Right renal cortex interstitium (tissue), 3 donors: Measurements from ENCODE around the gene VPS26B. TPM values are rescaled to one million over a fixed set of nuclear protein-coding genes. Genes with fewer than 3 reads are reported as not detected.

ENCODE experiments used
- DNase-seq, 3 donors: peaks; one replicate each; pipeline ENCODE4 v3.0.0-alpha.2; 2013; ENCODE audit warnings: low read depth in 3 of 3, low spot score in 2 of 3
- polyA plus RNA-seq, 3 donors: library from polyadenylated mRNA; unstranded; fragments of 120-200 nt; gene quantifications; one replicate each; pipeline ENCODE4 v1.2.1, GENCODE V29; 2013; ENCODE audit not compliant: insufficient read length in 3 of 3

Gene VPS26B
- polyA plus RNA-seq, 3 donors, result 44.4 to 47.8 (median 45.3) TPM

DNA sequence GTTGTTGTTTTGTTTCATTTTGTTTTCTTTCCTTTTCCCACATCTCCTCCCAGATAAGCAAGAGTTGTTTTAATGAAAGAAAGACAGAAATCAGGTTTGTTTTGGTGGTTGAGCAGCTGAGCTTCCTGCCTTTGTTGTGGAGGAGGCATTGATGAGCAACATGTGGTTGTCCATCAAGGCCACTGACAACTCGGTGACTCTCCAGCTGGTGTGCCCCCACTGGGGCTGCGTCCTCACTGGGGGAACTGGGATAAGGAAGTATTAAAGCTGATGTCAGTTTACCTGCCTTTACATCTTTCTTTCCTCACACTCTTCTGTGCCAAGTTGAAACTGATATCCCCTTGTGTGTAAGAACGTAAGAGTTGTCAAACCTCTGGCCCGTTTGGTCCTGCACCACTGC is 5.9 kb downstream of the VPS26B start:
- no peak for DNase-seq

DNA sequence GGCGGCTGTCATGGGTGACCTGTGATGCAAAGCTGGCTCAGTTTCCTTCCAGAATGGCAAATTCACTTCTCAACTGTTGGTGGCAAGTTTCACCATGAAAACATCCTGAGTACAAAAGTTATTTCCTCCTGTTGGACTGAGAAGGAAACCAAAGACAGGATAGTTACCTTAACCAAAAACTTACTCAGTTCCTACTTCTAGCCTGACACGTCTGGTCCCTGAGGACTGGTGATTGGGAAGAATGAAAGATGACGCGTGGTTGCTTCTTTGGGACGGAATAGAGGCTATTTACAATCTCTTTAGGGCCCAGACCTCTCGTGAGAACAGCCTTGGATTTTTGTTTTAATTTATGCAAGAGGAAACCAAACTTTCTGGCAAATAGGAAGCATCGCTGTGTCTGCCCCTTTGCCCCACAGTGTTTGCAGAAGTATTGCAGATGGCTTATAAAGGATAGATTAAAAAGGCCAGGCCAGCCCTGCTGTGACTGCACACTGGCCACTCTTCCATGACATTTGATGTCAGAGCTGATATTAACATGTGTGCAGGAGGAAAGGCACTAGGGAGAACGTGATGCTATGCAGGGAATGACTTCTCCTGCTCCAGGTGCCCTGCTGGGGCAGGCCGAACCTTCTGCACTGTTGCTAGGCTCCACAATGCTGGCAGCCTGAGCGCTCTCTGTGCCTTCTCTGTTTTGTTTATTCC is 7.6 kb downstream of the VPS26B start:
- DNase-seq, result no peak

DNA sequence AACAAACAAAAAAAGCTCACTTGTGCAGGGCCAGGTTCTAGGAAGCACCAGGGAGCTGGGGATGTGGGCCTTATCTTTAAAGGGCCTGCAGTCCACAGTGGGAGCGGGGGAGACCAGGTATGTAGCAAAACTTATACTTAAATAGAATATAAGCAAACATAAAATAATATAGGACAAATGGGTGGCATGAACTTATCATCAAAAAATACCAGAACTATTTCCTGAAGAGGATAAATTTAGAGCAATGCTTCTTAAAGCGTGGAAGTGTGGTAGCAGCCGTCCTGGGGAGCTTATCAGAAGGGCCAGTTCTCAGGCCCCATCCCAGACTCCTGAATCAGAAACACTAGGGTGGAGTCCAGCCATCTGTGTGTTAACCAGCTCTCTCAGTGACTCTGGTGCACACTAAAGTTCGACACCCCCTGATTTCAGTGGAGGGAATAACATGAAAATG is 9.3 kb downstream of the VPS26B start:
- no peak for DNase-seq

DNA sequence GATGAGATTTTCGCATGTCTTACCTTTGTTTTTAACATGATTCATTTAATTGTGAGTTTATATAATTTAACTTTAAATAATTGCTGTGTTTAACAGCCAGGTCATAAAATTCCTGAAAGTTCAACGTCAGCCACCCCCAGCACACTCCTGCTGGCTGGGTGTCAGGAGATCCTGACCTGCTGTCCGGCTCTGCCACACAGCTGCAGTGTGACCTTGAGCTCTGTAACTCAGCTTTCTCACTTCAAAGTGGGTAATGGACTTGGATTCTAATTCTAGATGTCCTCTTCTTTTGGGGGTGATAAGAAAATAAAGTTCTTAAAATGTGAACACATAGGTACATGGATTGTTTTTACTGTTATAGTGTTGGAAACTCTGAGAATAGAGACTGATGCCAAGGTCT is 10.9 kb downstream of the VPS26B start:
- DNase-seq, result no peak

DNA sequence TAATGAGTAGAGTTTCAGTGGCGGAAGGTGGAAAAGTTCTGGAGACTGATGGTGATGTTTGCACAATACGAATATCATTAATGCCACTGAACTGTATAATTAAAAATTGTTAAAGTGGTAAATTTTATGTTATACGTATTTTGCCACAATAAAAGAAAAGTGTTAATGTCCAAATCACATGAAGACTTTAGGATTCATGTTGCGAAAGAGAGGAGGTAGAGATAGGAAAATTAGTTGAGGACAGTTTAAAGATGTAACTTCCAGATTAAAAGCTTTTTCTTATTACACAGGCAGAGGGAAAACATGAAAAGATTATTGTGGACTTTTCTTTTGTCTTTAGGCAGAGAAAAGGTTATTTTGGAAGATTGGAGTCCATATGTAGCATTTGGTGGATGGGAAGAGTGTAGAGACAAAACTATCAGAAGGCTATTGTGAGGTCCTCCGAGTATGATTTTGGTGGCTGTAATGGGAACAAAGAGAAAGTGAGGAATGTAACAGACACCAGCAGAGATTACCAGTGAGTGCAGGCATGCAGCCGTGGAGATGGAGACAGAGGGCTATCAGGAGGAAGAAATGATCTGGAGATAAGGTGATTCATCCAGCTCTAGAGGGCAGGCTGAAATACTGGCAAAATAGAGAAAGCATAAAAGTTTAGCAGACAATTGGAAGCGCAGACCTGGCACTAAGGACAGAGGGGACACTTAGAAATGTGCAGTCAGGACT is 12.5 kb downstream of the VPS26B start:
- no peak for DNase-seq

DNA sequence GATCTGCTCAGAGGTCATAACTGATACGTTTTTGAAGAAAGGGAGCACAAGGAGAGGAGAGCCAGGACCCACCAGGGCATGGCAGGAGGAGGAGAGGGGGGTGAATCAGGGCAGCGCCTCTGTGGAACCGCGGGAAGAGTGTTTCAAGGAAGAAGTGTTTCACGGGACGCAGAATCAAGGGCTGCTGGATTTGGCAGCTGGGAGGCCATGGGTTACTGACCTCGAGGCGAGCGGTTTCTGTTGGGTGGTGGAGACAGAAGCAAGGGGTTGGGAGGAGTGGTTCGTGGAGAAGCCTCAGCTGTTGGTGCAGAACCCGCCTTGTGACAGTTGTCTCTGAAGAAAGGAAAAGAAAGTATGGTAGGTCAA is 13.1 kb downstream of the VPS26B start:
- no peak for DNase-seq

DNA sequence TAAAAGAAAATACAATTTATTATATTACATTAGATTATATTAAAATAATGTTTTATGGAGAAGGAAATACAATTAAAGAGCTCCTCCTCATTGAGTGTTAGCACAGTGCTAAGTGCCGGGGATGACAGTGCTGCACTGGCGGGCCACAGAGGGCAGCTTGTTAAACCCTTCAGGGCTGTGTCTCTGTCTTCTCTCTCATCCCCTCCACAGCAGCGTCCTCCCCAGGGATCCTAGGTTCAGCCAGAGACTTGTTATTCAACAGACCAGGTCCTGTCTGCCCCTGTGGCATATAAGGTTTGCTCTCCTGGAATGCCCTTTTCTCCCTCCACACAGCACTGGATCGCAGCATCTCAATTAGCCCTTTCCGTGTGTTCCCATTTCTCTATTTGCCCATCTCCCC is 14.5 kb downstream of the VPS26B start:
- no peak for DNase-seq

DNA sequence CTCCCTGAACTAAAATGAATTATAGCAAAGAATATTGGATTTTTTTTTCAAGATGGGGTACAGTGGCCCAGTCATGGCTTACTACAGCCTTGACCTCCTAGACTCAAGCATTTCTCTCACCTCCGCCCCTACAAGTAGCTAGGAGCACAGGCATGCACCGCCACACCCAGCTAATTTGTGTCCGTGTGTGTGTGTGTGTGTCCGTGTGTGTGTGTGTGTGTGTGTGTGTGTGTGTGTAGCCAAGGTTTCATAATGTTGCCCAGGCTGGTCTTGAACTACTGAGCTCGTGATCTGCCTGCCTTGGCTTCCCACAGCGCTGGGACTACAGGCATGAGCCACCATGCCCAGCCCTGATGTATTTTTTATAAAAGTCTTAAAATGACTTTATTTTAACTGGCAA is 16.1 kb downstream of the VPS26B start:
- no peak for DNase-seq

DNA sequence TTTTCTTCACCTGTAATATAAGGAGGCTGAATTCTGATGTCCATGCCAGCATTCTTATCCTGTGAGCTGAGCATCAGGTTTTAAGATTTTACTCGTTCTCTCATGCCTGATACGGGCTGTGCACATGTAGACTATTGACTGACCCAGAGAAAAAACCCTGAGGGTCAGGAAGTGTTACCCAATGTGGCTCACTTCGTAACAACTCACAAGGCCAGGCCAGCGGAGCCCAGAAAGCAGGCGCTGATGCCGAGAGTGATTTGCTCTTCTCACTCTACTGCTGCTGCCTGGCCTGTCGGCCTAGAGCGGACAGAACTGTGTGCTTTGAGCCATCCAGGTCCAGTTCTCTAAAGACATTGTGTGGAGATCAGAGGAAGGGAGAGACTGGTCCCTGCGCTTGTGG is 17.9 kb downstream of the VPS26B start:
- no peak for DNase-seq

DNA sequence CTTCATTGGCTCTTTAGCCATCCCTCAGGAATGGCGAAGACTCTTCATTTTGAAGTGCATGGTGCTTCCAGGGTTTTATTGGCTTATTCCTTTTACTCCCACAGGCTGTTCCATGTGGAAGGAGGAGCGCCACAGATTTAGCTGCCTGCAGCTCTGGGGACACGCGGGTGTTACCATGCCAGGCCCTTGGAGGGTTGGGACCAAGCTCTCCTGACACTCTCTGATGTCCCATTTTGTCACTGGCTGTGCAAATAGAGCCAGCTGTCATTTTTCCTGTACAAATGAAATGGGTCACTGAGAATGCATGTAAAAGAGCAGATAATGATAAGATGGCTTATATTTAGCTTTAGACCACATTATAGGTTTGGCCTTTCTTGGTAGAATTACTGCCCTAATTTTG is 19.4 kb downstream of the VPS26B start:
- no peak for DNase-seq

DNA sequence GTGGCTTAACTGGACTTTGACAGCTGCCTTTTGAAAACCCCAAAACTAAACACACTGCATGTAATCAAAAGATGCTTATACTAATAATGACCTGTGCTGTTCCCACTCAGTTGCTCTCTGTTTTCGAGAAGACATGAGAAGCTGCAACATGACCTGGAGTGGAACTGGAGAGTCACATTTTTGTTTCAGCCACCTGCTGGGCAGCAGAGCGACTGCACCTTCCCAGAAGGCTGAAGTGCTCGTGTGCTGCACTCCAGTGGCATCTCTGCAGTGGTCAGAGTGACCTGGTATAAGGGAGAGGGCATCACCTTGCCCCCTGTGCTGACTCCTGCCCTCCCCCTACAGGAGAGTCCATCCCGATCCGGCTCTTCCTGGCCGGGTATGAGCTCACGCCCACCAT is 20.1 kb downstream of the VPS26B start:
- DNase-seq, result no peak

DNA sequence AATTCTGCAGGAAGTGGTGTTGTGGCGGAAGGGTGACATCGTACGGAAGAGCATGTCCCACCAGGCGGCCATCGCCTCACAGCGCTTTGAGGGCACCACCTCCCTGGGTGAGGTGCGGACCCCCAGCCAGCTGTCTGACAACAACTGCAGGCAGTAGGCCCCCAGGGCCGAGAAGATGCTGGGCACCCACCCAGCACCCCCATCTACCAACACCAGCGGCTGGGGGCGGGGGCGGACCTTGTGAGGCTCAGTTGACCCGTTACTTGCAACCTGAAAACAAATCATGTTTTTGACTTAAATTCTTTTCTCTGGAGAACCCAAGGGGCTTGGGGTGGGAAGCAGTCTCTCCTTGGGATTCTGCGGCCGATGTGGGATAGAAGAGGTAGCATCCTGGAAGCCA is 21.0 kb downstream of the VPS26B start:
- no peak for DNase-seq

DNA sequence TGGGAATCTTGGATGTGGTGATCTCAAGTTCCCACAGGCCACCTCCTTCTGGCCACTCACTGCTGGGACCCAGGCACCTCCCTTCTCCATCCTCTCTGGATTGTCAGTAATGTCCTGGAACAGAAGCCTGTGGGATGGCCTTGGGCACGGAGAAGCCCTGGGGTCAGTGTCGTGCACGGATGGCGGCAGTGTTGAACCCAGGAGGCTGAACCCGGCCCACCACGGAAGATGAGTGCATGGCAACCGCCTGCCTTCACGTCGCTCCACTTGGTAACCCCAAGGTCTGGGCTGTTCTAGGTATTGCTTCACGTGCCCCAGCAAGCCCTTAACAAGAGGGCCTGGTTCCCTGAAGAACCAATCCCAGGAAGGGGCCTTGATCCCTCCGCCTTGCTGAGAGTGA is 21.6 kb downstream of the VPS26B start:
- no peak for DNase-seq

DNA sequence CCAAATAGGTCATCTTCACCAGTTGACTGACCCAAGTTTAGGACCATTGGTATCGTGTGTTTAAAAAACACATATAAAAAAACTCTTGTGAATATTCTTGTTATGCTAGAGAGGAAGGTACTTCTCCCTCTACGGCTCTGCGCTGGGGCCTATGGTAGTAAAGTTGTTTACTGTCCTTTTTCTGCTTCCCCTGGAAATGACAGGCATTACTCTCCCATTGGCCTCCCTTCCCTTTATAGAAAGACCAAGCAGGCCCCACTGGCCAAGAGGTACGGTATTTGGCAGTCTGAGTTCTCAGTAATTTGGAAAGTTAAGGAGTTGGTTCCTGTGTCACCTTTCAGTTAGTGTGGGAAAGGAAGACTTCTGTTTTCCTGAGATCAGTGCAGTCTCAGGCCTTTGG is 22.2 kb downstream of the VPS26B start:
- DNase-seq, result no peak

DNA sequence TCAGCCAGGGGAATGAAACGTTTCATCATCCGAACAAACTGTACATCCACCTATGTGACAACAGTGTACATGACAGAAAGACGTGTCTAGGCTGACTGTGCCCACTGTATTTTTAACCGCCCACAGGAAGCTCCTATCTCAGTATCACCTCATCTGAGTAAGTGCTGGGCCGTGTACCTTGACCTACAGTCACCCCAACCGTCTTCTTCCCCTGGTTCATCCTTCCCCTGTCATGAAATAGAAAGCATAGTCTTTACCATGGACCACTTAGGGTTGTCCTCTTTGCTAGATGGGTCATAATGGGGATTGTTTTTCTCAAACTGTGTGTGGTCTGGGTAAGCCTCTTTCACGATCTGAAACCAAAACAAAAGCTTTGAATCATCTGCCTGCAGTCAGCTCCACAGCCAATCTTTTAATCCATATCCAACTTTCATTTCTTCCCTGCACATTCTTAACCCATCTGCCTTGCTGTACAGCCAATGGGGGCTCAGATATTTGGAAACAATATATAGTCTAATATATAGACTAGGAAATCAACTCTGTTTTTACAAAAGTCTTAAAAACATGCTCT is 24.5 kb downstream of the VPS26B start:
- no peak for DNase-seq

DNA sequence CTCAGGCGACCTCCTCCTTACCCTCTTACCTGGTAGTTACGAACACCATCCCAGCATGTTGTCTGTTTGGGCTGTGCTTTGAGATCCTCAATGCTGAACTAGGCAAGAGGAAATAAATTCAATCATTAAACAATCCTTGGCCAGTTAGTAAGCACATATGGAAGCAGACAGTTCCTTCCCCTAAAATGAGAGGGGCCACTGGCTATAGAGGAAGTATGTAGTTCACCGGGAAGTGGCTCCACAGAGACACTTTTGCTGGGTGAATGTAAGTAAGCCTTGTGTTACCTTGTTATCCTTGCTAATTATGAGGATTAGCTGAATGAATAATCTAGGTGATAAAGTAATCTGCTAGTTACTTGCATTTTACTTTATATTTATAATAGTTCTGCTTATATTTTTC is 25.8 kb downstream of the VPS26B start:
- DNase-seq, result no peak

DNA sequence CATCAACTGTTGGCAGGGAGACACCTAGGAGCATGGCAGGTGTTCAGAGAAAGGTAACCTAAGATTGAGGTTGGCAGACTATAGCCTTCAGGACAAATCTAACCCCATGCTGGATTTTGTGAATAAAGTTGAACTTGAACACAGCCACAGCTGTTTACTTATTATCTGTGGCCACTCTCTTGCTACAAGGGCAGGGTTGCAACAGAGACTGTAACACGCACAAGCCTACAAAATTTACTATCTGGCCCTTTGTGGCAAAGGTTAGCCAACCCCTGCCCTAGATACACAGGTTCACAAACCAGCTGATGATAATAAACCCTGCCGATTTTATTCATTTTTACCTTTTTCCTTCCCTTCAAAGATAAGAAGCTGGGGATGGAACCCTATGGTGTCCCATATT is 26.2 kb downstream of the VPS26B start:
- DNase-seq, result no peak

DNA sequence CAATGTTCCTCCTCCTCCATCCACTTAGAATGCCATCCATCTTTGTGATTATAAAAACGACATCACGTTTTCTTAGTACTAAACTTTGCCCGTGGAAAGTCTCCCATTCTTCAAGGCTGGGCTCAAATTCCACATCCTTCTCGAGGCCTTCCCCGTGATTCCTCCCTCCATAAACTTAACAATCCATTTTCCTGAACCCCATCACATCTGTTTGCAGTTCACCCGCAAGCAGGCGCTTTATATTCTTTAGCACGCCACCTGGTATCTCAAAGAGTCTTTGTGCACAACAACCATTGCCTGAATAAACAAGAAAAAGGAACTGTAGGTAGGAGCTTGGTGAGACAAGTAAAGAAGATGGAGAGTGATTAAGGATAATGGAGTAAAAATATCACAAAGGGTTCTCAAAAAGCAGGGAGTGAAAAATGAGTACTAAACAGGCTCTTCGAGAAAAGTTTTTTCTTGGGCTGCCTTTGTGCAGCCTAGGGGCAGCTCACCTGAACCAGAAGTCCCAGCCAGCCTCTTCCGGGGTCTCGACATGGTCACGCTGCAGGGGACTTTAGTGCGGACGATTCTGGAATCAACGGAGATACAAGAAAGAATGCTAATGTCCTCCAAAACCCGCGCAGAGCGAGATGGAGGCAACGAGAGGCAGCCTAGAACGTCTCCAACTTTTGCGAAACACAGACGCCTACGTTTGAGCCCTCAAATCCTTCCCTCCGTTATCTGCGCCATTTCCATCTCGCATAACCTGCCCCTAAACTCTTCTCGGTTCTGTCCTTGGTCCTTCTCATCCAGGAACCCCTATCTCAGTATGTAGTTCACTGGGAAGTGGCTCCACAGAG is 28.1 kb downstream of the VPS26B start:
- DNase-seq, result no peak

DNA sequence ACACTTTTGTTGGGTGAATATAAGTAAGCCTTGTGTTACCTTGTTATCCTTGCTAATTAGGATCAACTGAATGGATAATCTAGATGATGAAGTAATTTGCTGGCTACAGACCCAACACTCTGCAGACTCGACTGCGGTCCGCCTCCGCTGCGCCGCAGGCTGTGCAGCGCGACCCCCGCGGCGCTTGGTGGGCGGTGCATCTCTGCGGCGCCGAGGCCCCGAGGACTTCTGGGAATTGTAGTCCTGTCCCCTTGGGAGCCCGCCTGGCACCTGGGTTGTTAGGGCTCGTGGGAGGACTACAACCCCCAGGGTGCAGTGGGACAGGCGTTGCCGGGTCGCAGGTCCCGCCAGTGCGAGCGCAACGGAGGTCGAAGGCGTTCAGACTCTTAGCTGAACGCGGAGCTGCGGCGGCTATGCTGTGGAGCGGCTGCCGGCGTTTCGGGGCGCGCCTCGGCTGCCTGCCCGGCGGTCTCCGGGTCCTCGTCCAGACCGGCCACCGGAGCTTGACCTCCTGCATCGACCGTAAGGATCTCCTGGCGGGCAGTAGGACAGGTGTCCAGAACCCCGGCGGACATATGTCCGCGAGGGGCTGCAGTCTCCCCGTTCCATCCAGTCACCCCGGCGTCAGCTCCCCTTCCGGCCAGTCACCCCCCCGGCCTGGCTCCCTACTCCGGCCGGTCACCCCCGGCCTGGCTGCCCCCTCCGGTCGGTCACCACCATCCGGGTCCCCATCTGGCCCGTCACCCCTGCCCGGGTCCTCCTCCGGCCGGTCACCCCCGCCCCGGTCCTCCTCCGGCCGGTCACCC is 28.9 kb downstream of the VPS26B start, which contains the start of the genes ACAD8 and THYN1:
Gene ACAD8 (plus strand): TSS at position 381 of the 806 bp plus-strand sequence. CDS start 33 bp downstream, at position 414.
Gene THYN1 (minus strand): TSS at position 165 of the 806 bp plus-strand sequence. CDS start 470 bp downstream, outside the sequence.
- peak; percentile 90 to 93 (median 92) for DNase-seq
